ENCODE measurements around the gene ZNF142. TPM values are rescaled to one million over a fixed set of nuclear protein-coding genes. Genes with fewer than 3 reads are reported as not detected.

Gene ZNF142
- polyA plus RNA-seq, 3 donors, result 17.4 to 20.9 (median 20.3) TPM

DNA sequence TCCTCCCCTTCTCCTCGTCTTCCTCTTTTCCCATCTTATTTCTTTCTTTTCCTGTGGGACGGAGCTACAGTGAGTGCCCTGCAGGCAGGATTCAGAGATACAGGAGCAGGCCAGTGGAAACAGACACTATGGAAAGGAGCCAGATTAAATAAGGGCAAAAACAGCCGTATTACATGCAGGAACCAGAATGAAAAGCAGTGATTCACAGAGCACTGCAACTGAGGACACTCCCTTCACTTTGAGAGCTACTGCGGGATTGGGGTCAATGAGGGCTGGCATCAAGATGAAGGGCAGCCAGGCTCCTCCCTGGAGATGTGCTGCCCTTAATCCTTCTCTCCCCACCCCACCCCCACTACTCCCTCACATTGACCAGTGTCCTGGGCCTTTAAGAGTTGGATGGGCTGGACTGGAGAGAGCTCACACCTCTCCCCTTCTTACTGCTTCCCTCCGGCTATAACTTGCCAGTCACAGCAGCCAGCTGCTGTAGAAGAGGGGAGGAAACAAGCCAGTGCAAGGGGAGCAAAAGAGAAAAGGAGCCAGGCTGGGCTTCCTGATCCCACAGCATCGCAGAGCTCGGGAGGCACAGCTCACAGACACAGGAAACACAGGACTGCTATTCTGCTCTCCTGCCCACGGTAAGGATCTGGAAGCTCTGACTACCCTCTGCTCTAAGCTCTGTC is 51.8 kb downstream of the ZNF142 start, which contains the start of gene PLCD4:
TSS of gene PLCD4 (plus strand) at position 464 of the 680 bp plus-strand sequence. CDS start 7,841 bp downstream, outside the sequence.
- DNase-seq (ENCODE audit: extremely low read depth in 1 of 11, low read depth in 9 of 11, low spot score in 4 of 11), result peak in 8 of 11 donors; percentile 4 to 37 (median 32)

GRCh38 chr2:218605432-218605831 is 54.0 kb downstream of the ZNF142 start:
- peak in 3 of 11 donors; percentile 9 to 27 (median 16) for DNase-seq (ENCODE audit: extremely low read depth in 1 of 11, low read depth in 9 of 11, low spot score in 4 of 11)

Other genes with a start within 250 kb of the ZNF142 start
- gene VIL1, start 240.5 kb downstream of the ZNF142 start, polyA plus RNA-seq (ENCODE audit: insufficient read length in 3 of 3), result 10 to 100 TPM; 21.3 to 41.5 (median 21.6) TPM
- gene USP37, start 91.3 kb downstream of the ZNF142 start, polyA plus RNA-seq (ENCODE audit: insufficient read length in 3 of 3), result 10 to 100 TPM; 14.8 to 18.6 (median 17.2) TPM
- gene CNOT9, start 90.8 kb downstream of the ZNF142 start, polyA plus RNA-seq (ENCODE audit: insufficient read length in 3 of 3), result 10 to 100 TPM; 49.4 to 55.2 (median 52.3) TPM
- gene PLCD4, start 51.7 kb downstream of the ZNF142 start, polyA plus RNA-seq (ENCODE audit: insufficient read length in 3 of 3), result 1 to 10 TPM; 7.2 to 9.9 (median 9.4) TPM
- 10 to 100 TPM; 47.0 to 61.3 (median 49.1) TPM for gene BCS1L, start 60 bp upstream of the ZNF142 start, polyA plus RNA-seq (ENCODE audit: insufficient read length in 3 of 3)
- 10 to 100 TPM; 44.4 to 47.2 (median 46.8) TPM for gene RNF25, start 12.4 kb upstream of the ZNF142 start, polyA plus RNA-seq (ENCODE audit: insufficient read length in 3 of 3)
- 100 to 1,000 TPM in 1 of 3 donors, 10 to 100 TPM in 2; 66.6 to 113 (median 81.3) TPM for gene STK36, start 12.5 kb upstream of the ZNF142 start, polyA plus RNA-seq (ENCODE audit: insufficient read length in 3 of 3)
- gene TTLL4, start 51.2 kb upstream of the ZNF142 start, polyA plus RNA-seq (ENCODE audit: insufficient read length in 3 of 3), result 10 to 100 TPM; 30.9 to 43.7 (median 34.0) TPM
- gene CYP27A1, start 122.5 kb upstream of the ZNF142 start, polyA plus RNA-seq (ENCODE audit: insufficient read length in 3 of 3), result 10 to 100 TPM; 42.8 to 61.9 (median 49.1) TPM
- gene PRKAG3, start 172.2 kb upstream of the ZNF142 start, polyA plus RNA-seq (ENCODE audit: insufficient read length in 3 of 3), result under 1 TPM in 2 of 3 donors, not detected in 1; 0.04 to 0.11 TPM
- under 1 TPM; 0.11 to 0.50 (median 0.39) TPM for gene WNT6, start 200.2 kb upstream of the ZNF142 start, polyA plus RNA-seq (ENCODE audit: insufficient read length in 3 of 3)
- 1 to 10 TPM in 1 of 3 donors, under 1 TPM in 2; 0.67 to 1.8 (median 0.75) TPM for gene WNT10A, start 221.2 kb upstream of the ZNF142 start, polyA plus RNA-seq (ENCODE audit: insufficient read length in 3 of 3)